H9 (cell line): ENCODE results near the gene TOP3B. TPM values are rescaled to one million over a fixed set of nuclear protein-coding genes. Genes with fewer than 3 reads are reported as not detected.

Experiments
- DNase-seq: peaks from one replicate; pipeline ENCODE4 v3.0.0-alpha.2; 2017
- H2AFZ ChIP-seq: one replicate; pipeline ENCODE4 v1.6.1; 2013; ENCODE audit warnings: mild to moderate bottlenecking, low read length, control low read depth, moderate library complexity
- H2AK5ac ChIP-seq: 2 replicates; pipeline ENCODE4 v1.6.1; 2013; ENCODE audit warnings: low read length, control low read depth, mixed read lengths; ENCODE audit not compliant: insufficient read length
- H2BK120ac ChIP-seq: one replicate; pipeline ENCODE4 v1.6.1; 2013; ENCODE audit warnings: low read depth, mild to moderate bottlenecking, low read length, control low read depth, inconsistent platforms; ENCODE audit not compliant: poor library complexity, severe bottlenecking
- H2BK12ac ChIP-seq: 2 replicates; pipeline ENCODE4 v1.6.1; 2013; ENCODE audit warnings: low read length, control low read depth, mixed read lengths, low read depth; ENCODE audit not compliant: insufficient read length
- H2BK15ac ChIP-seq: 2 replicates; pipeline ENCODE4 v1.6.1; 2013; ENCODE audit warnings: low read depth, low read length, control low read depth
- H2BK20ac ChIP-seq: one replicate; pipeline ENCODE4 v1.6.1; 2013; ENCODE audit warnings: low read depth, mild to moderate bottlenecking, low read length, control low read depth, inconsistent platforms; ENCODE audit not compliant: poor library complexity, severe bottlenecking
- H2BK5ac ChIP-seq: 2 replicates; pipeline ENCODE4 v1.6.1; 2013; ENCODE audit warnings: low read length, control low read depth, mixed read lengths; ENCODE audit not compliant: insufficient read length
- H3K14ac ChIP-seq: 2 replicates; pipeline ENCODE4 v1.6.1; 2013; ENCODE audit warnings: low read length, control low read depth; ENCODE audit not compliant: insufficient read depth
- H3K18ac ChIP-seq: 2 replicates; pipeline ENCODE4 v1.6.1; 2013; ENCODE audit warnings: low read depth, mild to moderate bottlenecking, mixed read lengths, low read length, control low read depth; ENCODE audit not compliant: insufficient read length
- H3K23ac ChIP-seq: 2 replicates; pipeline ENCODE4 v1.6.1; 2013; ENCODE audit warnings: low read length, control low read depth, mixed read lengths, low read depth; ENCODE audit not compliant: insufficient read length
- H3K23me2 ChIP-seq: 2 replicates; pipeline ENCODE4 v1.6.1; 2013; ENCODE audit warnings: low read depth, mild to moderate bottlenecking, mixed read lengths, low read length, control low read depth; ENCODE audit not compliant: insufficient read length, poor library complexity, severe bottlenecking
- H3K27ac ChIP-seq: 2 replicates; pipeline ENCODE4 v1.5.1; 2013; ENCODE audit warnings: low read length, control low read depth, mixed read lengths, low read depth; ENCODE audit not compliant: insufficient read length
- H3K27me3 ChIP-seq: 2 replicates; pipeline ENCODE4 v1.6.1; 2013; ENCODE audit warnings: low read length, control low read depth, inconsistent platforms; ENCODE audit not compliant: insufficient read depth
- H3K4ac ChIP-seq: 2 replicates; pipeline ENCODE4 v1.6.1; 2013; ENCODE audit warnings: low read depth, mild to moderate bottlenecking, control low read depth, inconsistent platforms, low read length, moderate library complexity
- H3K4me1 ChIP-seq: 2 replicates; pipeline ENCODE4 v1.6.1; 2013; ENCODE audit warnings: low read length, control low read depth, inconsistent platforms; ENCODE audit not compliant: insufficient read depth
- H3K4me2 ChIP-seq: 2 replicates; pipeline ENCODE4 v1.6.1; 2013; ENCODE audit warnings: low read length, control low read depth, mixed read lengths; ENCODE audit not compliant: insufficient read length, insufficient read depth
- H3K56ac ChIP-seq: 2 replicates; pipeline ENCODE4 v1.6.1; 2013; ENCODE audit warnings: low read depth, mild to moderate bottlenecking, mixed read lengths, low read length, control low read depth; ENCODE audit not compliant: insufficient read length
- H3K79me1 ChIP-seq: 2 replicates; pipeline ENCODE4 v1.6.1; 2013; ENCODE audit warnings: low read depth, mild to moderate bottlenecking, moderate library complexity, low read length, control low read depth, inconsistent platforms; ENCODE audit not compliant: insufficient read depth, poor library complexity, severe bottlenecking
- H3K79me2 ChIP-seq: 2 replicates; pipeline ENCODE4 v1.6.1; 2013; ENCODE audit warnings: low read length, control low read depth, inconsistent platforms; ENCODE audit not compliant: insufficient read depth
- H3K9ac ChIP-seq: 2 replicates; pipeline ENCODE4 v1.6.1; 2013; ENCODE audit warnings: low read length, control low read depth, mixed read lengths; ENCODE audit not compliant: insufficient read length; ENCODE audit errors: extremely low read depth
- H3K9me3 ChIP-seq: one replicate; pipeline ENCODE4 v1.6.1; 2013; ENCODE audit warnings: low read depth, low read length, inconsistent platforms; ENCODE audit not compliant: control insufficient read depth
- H3T11ph ChIP-seq: one replicate; pipeline ENCODE4 v1.6.1; 2013; ENCODE audit warnings: mild to moderate bottlenecking, low read length, control low read depth, inconsistent platforms
- H4K20me1 ChIP-seq: one replicate; pipeline ENCODE4 v1.6.1; 2013; ENCODE audit not compliant: control insufficient read depth, insufficient read length, insufficient read depth
- H4K5ac ChIP-seq: 2 replicates; pipeline ENCODE4 v1.6.1; 2013; ENCODE audit warnings: low read depth, mild to moderate bottlenecking, mixed read lengths, low read length, control low read depth; ENCODE audit not compliant: insufficient read length
- H4K8ac ChIP-seq: replicated peaks from 2 replicates; pipeline ENCODE4 v1.6.1; 2013; ENCODE audit warnings: low read length, control low read depth, mixed read lengths, low read depth; ENCODE audit not compliant: insufficient read length
- H4K91ac ChIP-seq: 2 replicates; pipeline ENCODE4 v1.6.1; 2013; ENCODE audit warnings: low read depth, mild to moderate bottlenecking, moderate library complexity, mixed read lengths, low read length, control low read depth; ENCODE audit not compliant: insufficient read length
- H3K27ac Mint-ChIP-seq, 3 experiments: 2 replicates in 2 of 3; 3 replicates in 1 of 3; pipeline ENCODE4 v1.8.0; 2020 to 2021; ENCODE audit warnings: mixed read lengths in 3 of 3, mild to moderate bottlenecking in 1 of 3, moderate library complexity in 1 of 3
- H3K27me3 Mint-ChIP-seq: 2 replicates; pipeline ENCODE4 v1.8.0; 2021; ENCODE audit warnings: low read depth, mild to moderate bottlenecking, moderate library complexity, mixed read lengths
- H3K36me3 Mint-ChIP-seq, 3 experiments: 2 replicates in 2 of 3; 3 replicates in 1 of 3; pipeline ENCODE4 v1.8.0; 2020 to 2021; ENCODE audit warnings: low read depth in 3 of 3, mixed read lengths in 3 of 3; ENCODE audit not compliant: insufficient read depth in 1 of 3
- H3K4me1 Mint-ChIP-seq, 2 experiments: 2 replicates each; pipeline ENCODE4 v1.8.0; 2020; ENCODE audit warnings: mixed read lengths in 2 of 2
- H3K4me3 Mint-ChIP-seq, 2 experiments: 2 replicates in 1 of 2; 3 replicates in 1 of 2; pipeline ENCODE4 v1.8.0; 2020 to 2021; ENCODE audit warnings: mild to moderate bottlenecking in 2 of 2, mixed read lengths in 2 of 2, moderate library complexity in 1 of 2
- H3K9me3 Mint-ChIP-seq, 2 experiments: 2 replicates in 1 of 2; 3 replicates in 1 of 2; pipeline ENCODE4 v1.8.0; 2020; ENCODE audit warnings: mild to moderate bottlenecking in 2 of 2, mixed read lengths in 2 of 2, moderate library complexity in 1 of 2
- CTCF ChIP-seq: fragments of 200-600 bp; sonication (generic); conservative IDR thresholded peaks from 3 replicates; pipeline ENCODE4 v1.8.0; 2021; ENCODE audit warnings: antibody characterized with exemption, mild to moderate bottlenecking
- WGBS: extraction: QIAGEN DNeasy Blood & Tissue Kit; methylation state at CpG from one replicate; pipeline ENCODE4 v1.1.7; 2013; ENCODE audit warnings: missing lambda C conversion rate, low lambda C conversion rate, mixed read lengths; ENCODE audit not compliant: insufficient read length; ENCODE audit errors: extremely low coverage; 5-methylcytosine and 5-hydroxymethylcytosine counted together
- total RNA-seq: library from RNA; stranded (reverse); gene quantifications from 2 replicates; pipeline ENCODE4 v1.2.1, GENCODE V29; 2021

The TOP3B gene
- total RNA-seq, 1 experiment from 2014 or later = 55.2 TPM

GRCh38 chr22:21994881-21995444 is 12.4 kb upstream of the TOP3B start:
- no peak overlapping the region for H2AFZ ChIP-seq
- no peak overlapping the region for H4K8ac ChIP-seq
- H3K4ac ChIP-seq = no peak overlapping the region
- H3K79me1 ChIP-seq = no peaks in the 10 kb centered on the region
- no peak overlapping the region for H2BK5ac ChIP-seq
- no peak overlapping the region for H4K5ac ChIP-seq
- H3T11ph ChIP-seq = no peak overlapping the region
- H2BK12ac ChIP-seq = no peak overlapping the region
- WGBS = no CpG with 5 or more reads among the region's 3 CpGs
- no peak overlapping the region for H3K4me2 ChIP-seq
- H2BK15ac ChIP-seq = no peak overlapping the region
- H3K9me3 ChIP-seq = no peaks in the 10 kb centered on the region
- no peak overlapping the region for H3K27ac Mint-ChIP-seq
- H2AK5ac ChIP-seq = no peak overlapping the region
- no peaks in the 10 kb centered on the region for H3K79me2 ChIP-seq
- no peak overlapping the region for H2BK20ac ChIP-seq
- no peak overlapping the region for H3K18ac ChIP-seq
- no peak for DNase-seq
- H3K14ac ChIP-seq = no peak overlapping the region
- H2BK120ac ChIP-seq = no peak overlapping the region
- H4K91ac ChIP-seq = no peak overlapping the region
- H3K23me2 ChIP-seq = no peaks in the 10 kb centered on the region
- H3K27me3 ChIP-seq = peaks cover 28% of the 10 kb centered on the region; the same call in 1 of the 2 replicates
- TF ChIP-seq CTCF = no peak
- H3K4me1 ChIP-seq = no peaks in the 10 kb centered on the region
- H3K36me3 Mint-ChIP-seq = no peaks in the 10 kb centered on the region
- no peaks in the 10 kb centered on the region for H3K9me3 Mint-ChIP-seq
- H3K4me1 Mint-ChIP-seq = no peaks in the 10 kb centered on the region
- H3K27ac ChIP-seq = no peak overlapping the region
- no peak overlapping the region for H3K9ac ChIP-seq
- H3K4me3 Mint-ChIP-seq = no peak overlapping the region
- H3K56ac ChIP-seq = no peak overlapping the region
- H3K27me3 Mint-ChIP-seq = peaks cover 100% of the 10 kb centered on the region
- H3K23ac ChIP-seq = no peak overlapping the region
- H4K20me1 ChIP-seq = no peaks in the 10 kb centered on the region
